GM19372 (cell line): ENCODE results near the gene LRBA.
"Not testable (repeated sequence)": the region's sequence is repeated elsewhere in the genome, so short reads cannot be mapped to it uniquely, and the experiment has no call there.

Experiments
- ATAC-seq: cut with Tn5 transposase; IDR thresholded peaks from one replicate; pipeline ENCODE4 v1.9.1; 2021; ENCODE audit warnings: mild to moderate bottlenecking, low read depth, moderate library complexity; ENCODE audit not compliant: unreplicated experiment

The LRBA gene

GRCh38 chr4:150580306-150580705 is 434.8 kb downstream of the LRBA start:
- ATAC-seq, result no peak

GRCh38 chr4:150579551-150580234 is 435.4 kb downstream of the LRBA start:
- ATAC-seq, result no peak

DNA sequence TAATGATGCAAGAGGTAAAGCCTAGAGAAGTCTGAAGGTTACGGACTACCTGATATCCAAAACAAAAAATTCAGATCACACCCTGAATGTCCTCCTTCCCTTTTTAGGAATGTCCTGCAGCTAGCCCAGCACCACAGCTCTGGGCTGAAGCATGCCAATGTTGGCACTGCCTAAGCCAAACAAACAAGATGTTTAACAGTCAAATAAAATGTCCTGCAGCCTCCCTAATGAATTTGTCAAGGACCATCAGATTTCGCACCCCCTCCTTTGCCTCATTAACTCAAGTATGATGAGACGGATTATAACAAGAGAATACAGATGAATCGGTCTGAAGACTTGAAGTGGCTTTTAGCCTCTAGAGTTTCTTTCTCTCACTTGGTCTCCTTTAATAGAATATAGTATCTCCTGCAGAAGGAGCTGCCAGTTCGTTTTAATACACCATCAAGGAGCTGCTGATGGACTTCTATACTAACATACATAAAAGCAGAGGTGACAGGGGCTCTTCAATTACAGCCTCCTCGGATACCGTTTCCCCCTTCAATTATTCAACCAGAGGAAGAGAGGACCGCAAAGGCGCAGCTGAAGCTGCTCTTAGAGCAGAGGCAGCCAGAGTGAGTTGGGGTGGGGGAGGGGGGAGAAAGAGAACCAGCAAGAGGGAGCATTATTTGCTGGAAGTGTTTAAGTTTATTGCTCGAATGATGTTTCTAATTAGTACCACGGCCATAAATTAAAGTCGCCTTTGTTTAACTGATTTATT is 436.2 kb downstream of the LRBA start:
- ATAC-seq, result no peak

GRCh38 chr4:150577796-150578195 is 437.3 kb downstream of the LRBA start:
- ATAC-seq, result no peak

- ATAC-seq, result no peak
Measured at GRCh38 chr4:150574678-150575077, 440.4 kb downstream of the LRBA start.

DNA sequence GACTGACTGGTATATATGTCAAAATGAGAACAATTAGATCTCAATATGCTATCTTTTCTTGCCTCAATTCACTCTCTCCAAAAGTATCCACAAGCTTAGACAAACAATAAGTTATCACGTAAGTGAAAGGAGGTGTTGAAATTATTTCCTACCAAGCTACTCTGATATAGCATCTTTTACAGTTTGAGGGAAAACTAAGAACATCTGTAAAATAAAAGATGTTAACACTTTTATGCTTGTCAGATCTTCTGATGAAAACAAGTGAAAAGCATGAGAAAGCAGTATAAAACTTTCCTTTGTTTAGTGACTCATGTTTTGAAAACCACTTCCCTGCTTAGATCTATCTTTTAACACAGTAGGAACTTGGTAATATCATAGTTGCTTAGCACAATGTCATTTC is 441.6 kb downstream of the LRBA start:
- no peak for ATAC-seq

DNA sequence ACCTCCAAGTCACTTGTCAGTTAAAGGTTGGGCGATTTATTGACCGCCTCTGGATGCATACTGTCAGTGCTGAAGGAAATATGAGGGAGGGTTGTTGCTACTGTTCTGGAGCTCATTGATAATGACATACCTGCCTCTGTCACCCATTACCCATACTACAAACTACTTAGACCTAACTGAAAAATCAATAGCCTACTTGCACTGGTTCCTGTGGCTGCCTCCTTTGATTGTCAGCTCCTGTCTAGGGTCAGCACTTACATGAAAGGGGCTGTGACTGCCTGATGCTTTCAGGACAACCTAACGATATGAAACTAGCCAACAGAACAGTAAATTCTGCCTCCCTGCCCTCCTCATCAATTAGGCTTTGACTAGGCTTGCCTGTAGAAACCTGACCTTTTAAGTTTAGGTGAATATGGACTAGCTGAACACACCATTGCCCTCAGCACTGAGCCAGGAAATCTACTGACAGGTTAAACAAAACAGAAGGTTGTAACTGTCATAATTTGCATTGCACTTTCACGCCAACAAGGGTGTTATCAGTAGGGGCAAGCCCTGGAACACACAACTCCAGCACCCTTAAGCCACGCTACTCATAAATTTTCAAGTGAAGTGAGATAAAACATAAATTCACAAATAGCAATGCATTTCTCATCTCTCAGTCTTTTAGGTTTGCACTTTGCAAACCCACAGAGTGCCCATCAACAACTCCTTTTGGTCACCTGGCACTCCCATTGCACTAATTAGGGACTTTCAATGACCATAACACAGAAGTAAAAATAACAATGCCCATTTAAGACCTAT is 442.2 kb downstream of the LRBA start:
- no peak for ATAC-seq

DNA sequence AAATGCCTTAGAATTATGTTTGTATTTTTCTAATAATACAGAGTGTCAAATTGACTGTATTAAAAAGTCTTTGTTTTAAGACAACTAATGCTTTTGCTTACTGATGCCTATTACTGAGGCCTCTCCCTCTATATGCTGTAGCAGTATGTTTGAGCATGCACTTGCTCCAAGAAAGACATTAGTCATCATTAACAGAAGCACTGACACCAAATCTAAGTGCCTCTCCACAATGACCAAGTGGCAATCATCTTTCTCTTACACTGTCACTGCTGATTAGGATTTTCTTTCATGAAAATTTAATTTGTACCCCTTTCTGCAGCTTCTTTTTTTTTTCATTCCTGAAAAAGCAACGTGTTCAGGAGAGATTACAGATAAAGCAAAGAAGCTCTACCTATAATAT is 444.2 kb downstream of the LRBA start:
- no peak for ATAC-seq

DNA sequence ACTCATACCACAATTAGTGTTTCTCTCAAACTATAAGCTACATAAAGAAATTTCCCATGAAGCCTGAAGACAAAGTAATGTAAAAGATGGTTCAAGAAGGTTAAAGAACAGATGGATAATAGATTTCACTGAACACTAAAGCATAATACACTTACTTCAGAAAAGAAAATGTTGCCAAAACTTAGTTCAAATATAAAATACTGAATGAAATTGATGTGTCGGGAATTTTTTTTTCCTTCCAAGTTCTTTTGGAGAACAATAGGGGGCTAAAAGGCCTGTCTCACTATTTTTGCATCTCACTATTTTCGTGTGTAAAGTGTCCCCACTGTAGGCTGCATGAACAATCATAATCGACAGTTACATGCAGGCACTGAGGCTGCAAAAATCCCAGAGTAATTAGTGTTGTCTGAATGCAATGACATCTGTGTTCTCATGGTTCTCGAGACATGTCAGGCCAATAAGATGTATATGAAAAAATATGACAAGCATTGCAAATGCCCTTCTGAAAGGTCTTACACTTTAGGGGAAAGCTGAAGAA is 445.0 kb downstream of the LRBA start:
- no peak for ATAC-seq

- no peak for ATAC-seq
Measured at GRCh38 chr4:150569384-150569987, 445.6 kb downstream of the LRBA start.

GRCh38 chr4:150567070-150567469 is 448.0 kb downstream of the LRBA start:
- ATAC-seq, result no peak

DNA sequence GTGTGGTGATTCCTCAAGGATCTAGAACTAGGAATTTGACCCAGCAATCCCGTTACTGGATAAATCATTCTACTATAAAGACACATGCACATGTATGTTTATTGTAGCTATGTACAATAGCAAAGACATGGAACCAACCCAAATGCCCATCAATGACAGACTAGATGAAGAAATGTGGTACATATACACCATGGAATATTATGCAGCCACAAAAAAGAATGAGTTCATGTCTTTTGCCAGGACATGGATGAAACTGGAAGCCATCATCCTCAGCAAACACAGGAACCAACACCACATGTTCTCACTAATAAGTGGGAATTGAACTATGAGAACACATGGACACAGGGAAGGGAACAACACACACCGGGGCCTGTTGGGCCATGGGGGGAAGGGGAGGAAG is 450.1 kb downstream of the LRBA start:
- ATAC-seq, result not testable (repeated sequence)

DNA sequence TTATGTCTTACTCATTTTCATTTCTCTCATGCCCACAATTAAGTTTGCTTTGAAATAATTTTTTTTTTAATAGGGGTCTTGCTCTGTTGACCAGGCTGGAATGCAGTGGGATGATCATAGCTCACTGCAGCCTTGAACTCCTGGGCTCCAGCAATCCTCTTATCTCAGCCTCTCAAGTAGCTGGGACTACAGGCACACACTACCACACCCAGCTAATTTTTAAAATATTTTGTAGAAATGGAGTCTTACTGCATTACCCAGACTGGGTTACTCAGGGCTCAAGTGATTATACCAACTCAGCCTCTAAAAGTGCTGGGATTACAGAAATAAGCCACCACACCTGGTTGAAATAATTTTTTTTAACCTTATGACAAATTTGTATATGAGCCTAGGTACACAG is 452.3 kb downstream of the LRBA start:
- no peak for ATAC-seq

DNA sequence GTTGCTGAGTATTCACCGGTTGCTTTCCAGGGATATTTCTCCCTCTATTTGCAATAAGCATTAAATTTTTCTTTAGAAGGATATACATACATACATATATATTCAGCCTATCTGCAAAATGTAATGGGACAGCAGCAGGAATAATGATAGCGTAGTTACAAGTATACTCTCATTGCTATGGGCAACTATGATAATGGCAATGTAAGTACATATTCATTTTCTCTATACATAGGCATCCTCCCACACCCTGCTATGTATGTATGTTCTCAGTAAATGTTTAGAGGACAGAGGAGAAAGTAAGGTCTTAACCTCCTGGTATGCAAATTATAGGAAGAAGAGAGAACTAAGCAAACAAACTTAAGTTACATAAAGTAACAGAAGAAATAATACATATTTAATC is 452.8 kb downstream of the LRBA start:
- ATAC-seq, result no peak

- ATAC-seq, result no peak
Measured at GRCh38 chr4:150561143-150561737, 453.8 kb downstream of the LRBA start.

- not testable (repeated sequence) for ATAC-seq
Measured at GRCh38 chr4:150557811-150558210, 457.3 kb downstream of the LRBA start.

DNA sequence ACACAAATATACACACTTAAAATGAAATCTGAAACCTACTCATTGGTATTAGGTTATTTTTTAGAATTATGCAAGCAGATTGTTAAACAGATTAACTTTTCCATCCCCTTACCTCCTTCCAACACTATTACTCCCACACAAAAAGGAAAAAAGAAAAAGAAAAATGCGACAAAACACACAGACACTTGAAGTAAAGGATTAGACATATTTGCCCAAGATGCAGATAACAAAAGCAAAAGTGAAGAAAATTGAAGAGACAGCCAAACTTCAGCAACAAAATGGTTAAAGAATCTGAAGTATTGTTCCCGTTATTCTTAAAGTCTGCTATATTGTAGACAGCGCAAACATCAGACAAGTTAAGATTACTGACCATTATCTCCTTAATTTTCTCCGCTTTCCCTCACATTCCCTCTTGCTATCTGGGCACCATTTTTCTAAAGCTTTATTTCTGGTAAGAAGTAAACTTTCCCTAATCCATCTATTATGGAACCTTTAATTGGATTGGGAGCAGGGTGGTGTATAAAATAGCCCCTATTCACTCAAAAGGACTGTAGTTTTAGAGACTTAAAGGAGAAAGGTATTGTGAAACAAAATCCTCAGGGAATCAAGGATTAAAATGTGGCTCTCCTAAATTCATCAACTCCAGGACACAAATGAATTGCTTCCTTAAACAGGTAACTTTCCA is 467.8 kb downstream of the LRBA start:
- no peak for ATAC-seq

DNA sequence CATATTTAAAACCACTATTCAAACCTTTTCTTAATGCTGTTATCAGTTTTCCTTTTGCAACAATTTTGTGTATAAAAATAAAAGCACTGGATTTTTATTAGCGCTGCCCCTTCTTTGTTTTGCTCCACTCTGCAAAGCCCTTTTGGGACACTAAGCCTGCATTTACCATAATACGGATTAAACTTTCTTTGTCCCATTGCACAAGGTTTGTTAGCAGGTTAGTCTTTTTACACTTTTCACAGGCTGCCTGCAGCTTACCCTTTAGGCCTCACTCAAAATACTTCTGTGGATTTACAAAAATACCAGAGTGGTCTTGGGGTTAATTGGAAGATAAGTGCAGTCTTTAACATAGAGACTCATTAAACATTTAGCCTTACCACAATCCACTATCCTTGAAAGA is 468.8 kb downstream of the LRBA start:
- no peak for ATAC-seq

- no peak for ATAC-seq
Measured at GRCh38 chr4:150543042-150543441, 472.0 kb downstream of the LRBA start.

- ATAC-seq, result no peak
Measured at GRCh38 chr4:150541681-150542080, 473.4 kb downstream of the LRBA start.
